Measurements from ENCODE around the gene PTPRD. TPM values are rescaled to one million over a fixed set of nuclear protein-coding genes. Genes with fewer than 3 reads are reported as not detected.

Gene PTPRD
- total RNA-seq, 1 donor from 2014 or later: 136 TPM

GRCh38 chr9:10443181-10443867 lies 169.5 kb downstream of the PTPRD start:
- H3K4me1 Mint-ChIP-seq: no peaks in the 10 kb centered on the region
- no peak overlapping the region for H3K9ac ChIP-seq
- DNase-seq (ENCODE audit: low spot score): no peak
- H3K9me3 Mint-ChIP-seq: no peaks in the 10 kb centered on the region
- TF ChIP-seq EZH2phosphoT487 (IDR thresholded peaks at IDR 0.05) (no peak), EZH2 (IDR thresholded peaks at IDR 0.05) (no peak)
- TF ChIP-seq, protein P1, sequence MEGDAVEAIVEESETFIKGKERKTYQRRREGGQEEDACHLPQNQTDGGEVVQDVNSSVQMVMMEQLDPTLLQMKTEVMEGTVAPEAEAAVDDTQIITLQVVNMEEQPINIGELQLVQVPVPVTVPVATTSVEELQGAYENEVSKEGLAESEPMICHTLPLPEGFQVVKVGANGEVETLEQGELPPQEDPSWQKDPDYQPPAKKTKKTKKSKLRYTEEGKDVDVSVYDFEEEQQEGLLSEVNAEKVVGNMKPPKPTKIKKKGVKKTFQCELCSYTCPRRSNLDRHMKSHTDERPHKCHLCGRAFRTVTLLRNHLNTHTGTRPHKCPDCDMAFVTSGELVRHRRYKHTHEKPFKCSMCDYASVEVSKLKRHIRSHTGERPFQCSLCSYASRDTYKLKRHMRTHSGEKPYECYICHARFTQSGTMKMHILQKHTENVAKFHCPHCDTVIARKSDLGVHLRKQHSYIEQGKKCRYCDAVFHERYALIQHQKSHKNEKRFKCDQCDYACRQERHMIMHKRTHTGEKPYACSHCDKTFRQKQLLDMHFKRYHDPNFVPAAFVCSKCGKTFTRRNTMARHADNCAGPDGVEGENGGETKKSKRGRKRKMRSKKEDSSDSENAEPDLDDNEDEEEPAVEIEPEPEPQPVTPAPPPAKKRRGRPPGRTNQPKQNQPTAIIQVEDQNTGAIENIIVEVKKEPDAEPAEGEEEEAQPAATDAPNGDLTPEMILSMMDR (IDR thresholded peaks at IDR 0.05): no peak
- H3K36me3 ChIP-seq: no peaks in the 10 kb centered on the region
- H3K27ac ChIP-seq: no peak overlapping the region
- no peaks in the 10 kb centered on the region for H3F3A ChIP-seq (ENCODE audit: low read depth)
- H4K20me1 ChIP-seq (ENCODE audit: low read depth): no peaks in the 10 kb centered on the region
- no peak overlapping the region for H2AFZ ChIP-seq (replicated peaks)
- H3K4me3 Mint-ChIP-seq: no peak overlapping the region
- no peak overlapping the region for H3K4me3 ChIP-seq
- no peaks in the 10 kb centered on the region for H3K27me3 ChIP-seq
- no peak overlapping the region for H3K4me2 ChIP-seq
- H3K36me3 Mint-ChIP-seq: no peaks in the 10 kb centered on the region
- no peaks in the 10 kb centered on the region for H3K4me1 ChIP-seq
- no peak overlapping the region for H3K27ac Mint-ChIP-seq
- no peaks in the 10 kb centered on the region for H3K27me3 Mint-ChIP-seq (ENCODE audit: insufficient read depth, low read depth)
- no peaks in the 10 kb centered on the region for H3K9me3 ChIP-seq (ENCODE audit: low read depth)
- H3K79me2 ChIP-seq (ENCODE audit: low read depth): no peaks in the 10 kb centered on the region

GRCh38 chr9:10438955-10439354 lies 173.8 kb downstream of the PTPRD start:
- Histone ChIP-seq H3K36me3 (no peaks in the 10 kb centered on the region), H3K4me2 (no peak overlapping the region), H3K27ac (no peak overlapping the region), H3K9me3 (ENCODE audit: low read depth) (no peaks in the 10 kb centered on the region), H3K4me1 (peaks cover 13% of the 10 kb centered on the region), H3K9ac (no peak overlapping the region), H3F3A (ENCODE audit: low read depth) (no peaks in the 10 kb centered on the region), H2AFZ (replicated peaks) (no peak overlapping the region), H3K79me2 (ENCODE audit: low read depth) (no peaks in the 10 kb centered on the region), H3K4me3 (no peak overlapping the region), H4K20me1 (ENCODE audit: low read depth) (no peaks in the 10 kb centered on the region), H3K27me3 (no peaks in the 10 kb centered on the region)
- H3K27me3 Mint-ChIP-seq (ENCODE audit: insufficient read depth, low read depth): no peaks in the 10 kb centered on the region
- no peak overlapping the region for H3K27ac Mint-ChIP-seq
- H3K36me3 Mint-ChIP-seq: no peaks in the 10 kb centered on the region
- H3K9me3 Mint-ChIP-seq: no peaks in the 10 kb centered on the region
- no peaks in the 10 kb centered on the region for H3K4me1 Mint-ChIP-seq
- peak; percentile 13 for DNase-seq (ENCODE audit: low spot score)
- TF ChIP-seq, protein P1 (IDR thresholded peaks at IDR 0.05): no peak
- no peak for TF ChIP-seq EZH2phosphoT487 (IDR thresholded peaks at IDR 0.05)
- no peak for TF ChIP-seq EZH2 (IDR thresholded peaks at IDR 0.05)
- H3K4me3 Mint-ChIP-seq: no peak overlapping the region

DNA sequence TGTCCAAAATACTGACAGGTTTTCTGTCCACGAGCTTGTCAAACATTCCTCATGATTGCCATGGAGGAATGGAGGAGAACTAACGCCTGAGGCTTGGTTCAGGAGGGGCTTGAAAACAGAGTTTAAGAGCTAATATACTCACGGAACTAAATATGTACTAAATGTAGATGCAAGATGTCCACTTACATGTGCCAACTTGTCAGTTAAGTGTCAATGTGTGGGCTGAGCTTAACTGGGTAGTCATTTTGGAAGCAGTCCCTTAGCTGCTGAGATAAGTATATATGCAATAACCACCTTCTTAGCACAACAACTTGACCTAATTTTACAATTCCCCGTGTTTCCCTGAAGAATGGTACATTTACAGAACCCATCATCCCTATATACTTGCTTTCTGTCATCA lies 176.0 kb downstream of the PTPRD start:
- Mint-ChIP-seq H3K27me3 (ENCODE audit: insufficient read depth, low read depth) (no peaks in the 10 kb centered on the region), H3K4me1 (no peaks in the 10 kb centered on the region), H3K9me3 (no peaks in the 10 kb centered on the region), H3K36me3 (no peaks in the 10 kb centered on the region), H3K27ac (no peak overlapping the region), H3K4me3 (no peak overlapping the region)
- H3K79me2 ChIP-seq (ENCODE audit: low read depth): no peaks in the 10 kb centered on the region
- no peak overlapping the region for H2AFZ ChIP-seq (replicated peaks)
- no peak overlapping the region for H3K4me3 ChIP-seq
- H3K36me3 ChIP-seq: no peaks in the 10 kb centered on the region
- H3K27ac ChIP-seq: no peak overlapping the region
- H3K4me1 ChIP-seq: peaks cover 14% of the 10 kb centered on the region
- H3K4me2 ChIP-seq: no peak overlapping the region
- H3K27me3 ChIP-seq: no peaks in the 10 kb centered on the region
- no peaks in the 10 kb centered on the region for H4K20me1 ChIP-seq (ENCODE audit: low read depth)
- no peaks in the 10 kb centered on the region for H3K9me3 ChIP-seq (ENCODE audit: low read depth)
- DNase-seq (ENCODE audit: low spot score): no peak
- H3F3A ChIP-seq (ENCODE audit: low read depth): no peaks in the 10 kb centered on the region
- TF ChIP-seq, protein P1 (IDR thresholded peaks at IDR 0.05): no peak
- no peak for TF ChIP-seq EZH2phosphoT487 (IDR thresholded peaks at IDR 0.05)
- TF ChIP-seq EZH2 (IDR thresholded peaks at IDR 0.05): no peak
- no peak overlapping the region for H3K9ac ChIP-seq

All from neural progenitor cell (in vitro differentiated cells).